GM18499 (cell line): ENCODE measurements around the gene RAD51AP2.
"Not testable (repeated sequence)": the region's sequence is repeated elsewhere in the genome, so short reads cannot be mapped to it uniquely, and the experiment has no call there.

ENCODE experiments used
- ATAC-seq: cut with Tn5 transposase; IDR thresholded peaks from one replicate; pipeline ENCODE4 v1.9.1; 2021; ENCODE audit warnings: moderate number of reproducible peaks; ENCODE audit not compliant: insufficient read depth, unreplicated experiment

Gene RAD51AP2

DNA sequence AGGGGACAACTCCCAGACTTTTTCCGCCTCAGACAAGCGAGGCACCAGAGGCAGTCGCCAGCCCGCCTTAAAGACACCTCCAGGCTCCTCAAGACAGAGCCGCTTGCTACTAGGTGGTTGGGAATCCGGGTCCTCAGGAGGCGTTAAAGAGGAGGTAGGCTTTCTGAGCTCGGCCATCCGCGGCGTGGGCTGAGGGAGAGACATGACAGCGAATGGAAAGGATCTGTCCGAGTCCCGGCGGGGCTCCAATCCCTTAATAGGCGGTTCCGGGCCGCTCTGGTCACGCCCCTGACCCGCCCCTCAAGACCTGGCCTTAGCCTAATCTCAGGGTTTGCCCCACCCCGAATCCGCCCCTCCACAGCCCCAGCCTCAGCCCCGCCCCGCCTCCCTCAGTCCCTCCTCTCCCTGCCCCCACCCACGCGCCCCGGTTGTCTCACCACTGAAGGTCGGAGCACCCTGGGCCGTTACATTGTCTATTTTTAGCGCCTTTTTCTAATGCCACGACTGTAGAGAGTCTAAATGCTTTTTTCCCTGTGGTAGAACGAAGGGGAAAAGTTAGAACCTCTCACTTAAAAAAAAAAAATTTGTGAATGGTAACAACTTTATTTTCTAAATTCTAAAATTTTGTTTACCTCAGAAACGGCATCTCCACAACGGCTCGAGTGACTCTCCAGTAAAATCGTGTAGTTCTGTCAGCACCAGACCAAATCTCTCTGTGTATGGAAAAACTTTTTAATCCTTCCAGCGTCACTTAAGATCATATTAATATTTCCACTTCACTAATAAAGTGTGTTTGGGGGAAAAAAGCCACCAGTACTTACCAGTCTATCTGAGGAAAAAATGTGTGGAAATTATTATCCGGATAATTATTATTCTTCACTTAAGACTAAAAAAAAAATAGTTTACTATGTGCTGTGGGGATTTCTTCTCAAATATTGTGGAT lies at the start of gene RAD51AP2:
Gene RAD51AP2, minus strand, starts transcription at position 229 of the 943 bp plus-strand sequence. Its CDS starts 25 bp downstream, at position 204.
- ATAC-seq: peak; percentile 38

GRCh38 chr2:17565726-17566125 lies 47.5 kb upstream of the RAD51AP2 start:
- not testable (repeated sequence) for ATAC-seq

GRCh38 chr2:17558878-17559277 lies 40.6 kb upstream of the RAD51AP2 start:
- no peak for ATAC-seq

DNA sequence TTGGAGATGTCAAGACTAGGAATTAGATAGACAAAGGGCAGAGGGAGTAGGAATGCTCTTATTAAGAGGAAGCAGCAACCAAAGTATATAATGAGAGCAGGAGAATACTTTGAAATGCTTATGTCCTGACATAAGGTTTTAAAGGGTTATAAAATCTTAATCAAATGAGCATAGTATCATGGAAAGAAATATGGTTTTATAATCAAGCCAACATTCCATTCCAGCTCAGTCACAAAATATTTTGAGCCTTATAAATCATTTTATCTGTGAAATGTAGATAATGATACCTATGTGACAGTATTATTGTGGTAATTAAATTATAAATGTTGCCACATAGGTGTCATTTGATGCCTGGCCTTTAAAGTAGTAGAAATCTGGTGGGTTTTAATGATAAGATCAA lies 39.8 kb upstream of the RAD51AP2 start:
- no peak for ATAC-seq

DNA sequence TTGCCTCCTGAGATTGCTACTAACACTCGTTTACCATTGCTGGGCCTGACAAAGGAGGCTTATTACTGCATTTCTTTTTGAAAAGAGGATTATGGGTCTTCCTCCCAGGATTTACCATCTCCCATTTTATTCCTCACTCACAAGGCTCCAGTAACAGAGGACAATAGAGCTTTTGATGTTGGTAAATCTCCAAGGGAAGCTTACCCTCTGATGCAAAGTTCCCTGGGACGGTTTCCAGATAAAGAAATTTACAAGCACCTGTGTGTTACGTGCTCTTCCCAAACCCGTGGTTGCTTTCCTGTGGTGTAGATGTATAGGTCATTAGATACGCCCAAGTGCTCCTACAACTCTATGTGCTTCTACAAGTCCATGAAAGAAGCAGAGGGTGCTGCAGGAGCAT lies 39.4 kb upstream of the RAD51AP2 start:
- ATAC-seq: no peak

- ATAC-seq: no peak
Observed at GRCh38 chr2:17555150-17555549, 36.9 kb upstream of the RAD51AP2 start.

DNA sequence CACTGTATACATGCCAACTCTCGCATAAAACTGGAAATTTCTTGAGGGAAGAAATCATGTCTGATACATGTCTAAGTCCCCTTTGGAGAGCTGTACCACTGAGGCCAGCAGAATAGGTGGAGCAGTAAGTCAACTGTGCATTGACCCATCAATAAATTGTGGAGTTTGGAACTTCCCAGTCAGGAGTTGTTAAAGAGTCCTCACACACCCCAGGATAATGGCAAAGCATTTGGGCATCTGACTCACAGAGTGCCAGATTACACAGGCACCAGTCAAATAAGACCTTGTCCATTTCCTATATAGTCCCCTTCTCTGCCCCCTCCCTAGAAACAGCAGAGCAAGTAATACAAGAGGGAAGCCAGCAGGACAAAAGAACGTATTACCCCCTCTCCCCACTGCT lies 32.7 kb upstream of the RAD51AP2 start:
- no peak for ATAC-seq

GRCh38 chr2:17547737-17548136 lies 29.5 kb upstream of the RAD51AP2 start:
- ATAC-seq: no peak

DNA sequence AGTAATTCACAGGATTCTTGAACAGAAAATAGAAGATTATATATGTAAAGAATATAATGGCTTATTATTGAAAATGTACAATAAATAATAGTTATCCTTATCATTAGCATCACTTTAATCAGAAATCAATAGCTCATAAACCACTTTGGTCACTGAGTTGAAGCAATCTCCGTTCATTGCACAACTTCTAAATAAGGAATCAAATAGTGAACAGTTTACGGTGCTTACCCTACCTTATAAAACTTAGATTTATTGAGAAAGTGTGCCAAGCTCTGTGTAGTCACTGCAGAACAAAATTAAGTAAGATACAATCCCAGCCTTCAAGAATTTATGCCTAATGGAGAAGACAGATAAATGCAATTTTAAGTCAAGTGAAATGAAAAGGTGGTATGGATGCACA lies 29.0 kb upstream of the RAD51AP2 start:
- no peak for ATAC-seq

GRCh38 chr2:17545680-17546613 lies 27.7 kb upstream of the RAD51AP2 start:
- ATAC-seq: no peak

- no peak for ATAC-seq
Observed at GRCh38 chr2:17544256-17544655, 26.0 kb upstream of the RAD51AP2 start.

- ATAC-seq: no peak
Observed at GRCh38 chr2:17543848-17544247, 25.6 kb upstream of the RAD51AP2 start.

DNA sequence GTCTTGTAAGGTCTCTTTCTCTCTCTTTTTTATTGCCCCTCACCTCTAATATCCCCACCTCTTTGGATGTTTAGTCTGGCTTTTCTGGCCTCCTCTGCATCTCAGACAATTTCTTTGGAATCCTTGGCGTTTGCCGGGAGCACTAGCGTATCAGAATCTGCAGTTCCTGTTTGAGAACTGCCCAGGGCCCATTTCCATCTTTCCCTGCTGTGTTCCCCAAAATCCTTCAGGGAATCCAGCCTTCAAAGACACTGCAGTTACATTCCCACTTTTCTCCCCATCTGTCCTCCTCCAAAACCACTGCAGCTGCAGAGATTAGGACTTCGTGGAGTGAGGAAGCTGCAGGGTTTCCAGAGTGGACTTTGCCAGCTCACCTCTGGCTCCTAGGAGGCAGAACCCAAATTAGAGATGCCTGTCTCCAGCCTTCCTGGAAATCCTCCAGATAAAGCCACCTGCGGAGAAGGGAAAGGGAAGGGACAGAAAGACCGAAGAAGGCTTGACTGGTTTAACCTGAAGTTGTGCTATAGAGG lies 25.0 kb upstream of the RAD51AP2 start:
- no peak for ATAC-seq

DNA sequence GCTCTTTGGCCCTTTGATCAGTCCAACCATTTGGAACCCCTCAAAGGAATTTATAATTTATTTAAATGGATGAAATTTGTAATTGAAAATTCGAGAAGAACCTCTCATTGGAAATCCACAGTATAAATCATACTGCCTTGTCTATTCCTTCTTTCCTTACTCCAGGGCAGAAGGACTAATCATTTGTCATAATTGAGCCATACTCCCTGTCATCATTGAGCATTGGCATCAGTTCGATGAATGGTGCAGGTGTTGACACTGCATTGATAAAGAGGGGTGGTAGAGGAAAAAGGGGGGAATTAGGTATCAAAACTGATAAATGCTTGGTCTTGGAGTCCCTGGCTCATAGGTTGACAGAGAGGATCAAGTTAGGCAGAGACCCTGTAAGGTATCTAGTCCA lies 24.2 kb upstream of the RAD51AP2 start:
- no peak for ATAC-seq

GRCh38 chr2:17541531-17541950 lies 23.3 kb upstream of the RAD51AP2 start:
- no peak for ATAC-seq

- ATAC-seq: no peak
Observed at GRCh38 chr2:17540813-17541530, 22.7 kb upstream of the RAD51AP2 start.

DNA sequence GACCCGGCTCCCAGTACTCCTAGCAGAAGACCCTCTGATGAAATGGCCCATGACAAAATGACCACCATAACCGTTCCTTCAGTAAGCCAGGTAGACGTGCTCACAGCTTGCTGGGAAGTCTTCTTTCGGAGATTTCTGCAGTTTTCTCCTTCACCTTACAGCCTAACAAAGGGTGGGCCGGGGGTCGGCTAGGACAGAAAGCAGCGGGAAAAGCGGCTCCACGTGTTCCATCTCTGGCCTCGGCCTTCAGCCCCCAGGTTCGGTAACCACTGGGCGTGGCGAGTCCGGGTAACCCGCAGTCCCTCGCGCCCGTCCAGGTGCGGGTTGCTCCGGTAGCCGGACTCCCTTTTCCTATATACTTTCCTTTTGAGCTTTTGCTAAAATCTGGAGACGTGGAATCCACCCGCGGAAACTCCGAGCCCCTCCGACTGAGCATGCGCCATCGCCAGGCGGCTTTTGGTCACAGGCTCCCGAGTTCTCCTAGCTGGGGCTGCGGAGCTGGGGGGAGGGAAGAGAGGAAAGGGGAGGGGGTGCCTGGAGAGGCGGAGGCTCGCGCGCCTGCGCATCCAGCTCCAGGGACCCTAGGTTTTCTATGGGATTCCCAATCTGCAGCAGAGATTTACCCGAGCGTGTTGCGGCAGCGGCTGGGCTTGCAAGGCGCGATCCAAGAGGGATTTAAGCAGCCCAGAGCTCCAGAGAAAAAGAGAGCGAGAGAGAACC lies 22.0 kb upstream of the RAD51AP2 start, which contains the start of gene VSNL1:
Gene VSNL1, plus strand, starts transcription at position 604 of the 720 bp plus-strand sequence. CDS start 51,379 bp downstream, outside the sequence.
- ATAC-seq: no peak

DNA sequence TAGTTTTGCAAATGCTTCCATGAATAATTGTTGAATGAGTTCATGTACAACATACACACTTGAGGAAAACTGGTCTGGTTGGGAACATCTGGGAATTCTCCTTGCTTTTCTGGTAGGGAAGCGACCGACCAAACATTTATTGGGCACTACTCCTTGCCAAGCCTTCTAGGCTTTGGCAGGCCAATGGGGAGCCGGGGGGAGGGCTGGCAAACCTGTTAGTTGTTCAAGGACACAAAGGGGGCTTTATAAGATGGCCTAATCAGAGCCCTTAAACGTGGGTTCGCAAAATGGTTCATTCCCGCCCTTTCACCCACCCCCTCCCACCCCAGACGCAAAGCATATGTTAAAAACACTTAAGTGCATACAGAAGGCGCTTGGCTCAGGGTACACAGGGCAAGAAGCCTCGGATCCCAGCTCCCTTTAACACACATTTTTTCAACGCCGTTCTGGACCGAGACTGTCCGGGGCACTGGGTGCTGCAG lies 21.4 kb upstream of the RAD51AP2 start:
- no peak for ATAC-seq
